Liver (tissue), 9 donors: Measurements from ENCODE around the gene CREB5. TPM values are rescaled to one million over a fixed set of nuclear protein-coding genes. Genes with fewer than 3 reads are reported as not detected.

Experiments used
- DNase-seq: peaks from one replicate; pipeline ENCODE4 v3.0.0-alpha.2; 2017; ENCODE audit warnings: low spot score
- H3K27ac ChIP-seq, 2 donors: one replicate each; pipeline ENCODE4 v1.7.0; 2013; ENCODE audit warnings: inconsistent platforms in 2 of 2, low read length in 2 of 2, control low read depth in 1 of 2, low read depth in 1 of 2, mild to moderate bottlenecking in 1 of 2
- H3K27me3 ChIP-seq, 4 donors: one replicate each; pipeline versions ENCODE4 v1.6.1 to v1.7.0; 2013; ENCODE audit warnings: low read length in 3 of 4, inconsistent platforms in 1 of 4, mild to moderate bottlenecking in 1 of 4, moderate library complexity in 1 of 4; ENCODE audit not compliant: control insufficient read depth in 4 of 4, insufficient read depth in 4 of 4
- H3K36me3 ChIP-seq, 4 donors: one replicate each; pipeline versions ENCODE4 v1.6.1 to v1.7.0; 2013; ENCODE audit warnings: low read length in 3 of 4, mild to moderate bottlenecking in 3 of 4, low read depth in 1 of 4, moderate library complexity in 1 of 4; ENCODE audit not compliant: control insufficient read depth in 4 of 4, insufficient read depth in 3 of 4
- H3K4me1 ChIP-seq, 4 donors: one replicate each; pipeline versions ENCODE4 v1.6.1 to v1.7.0; 2013; ENCODE audit warnings: low read length in 3 of 4, mild to moderate bottlenecking in 3 of 4, moderate library complexity in 1 of 4; ENCODE audit not compliant: control insufficient read depth in 4 of 4, insufficient read depth in 4 of 4
- H3K4me3 ChIP-seq, 3 donors: one replicate each; pipeline versions ENCODE4 v1.6.1 to v1.7.0; 2013; ENCODE audit warnings: low read length in 3 of 3, control low read depth in 1 of 3, low read depth in 1 of 3, mild to moderate bottlenecking in 1 of 3
- H3K9ac ChIP-seq, 2 donors: one replicate each; pipeline ENCODE4 v1.7.0; 2013; ENCODE audit warnings: low read length in 2 of 2, mild to moderate bottlenecking in 2 of 2, moderate library complexity in 2 of 2, control low read depth in 1 of 2, low read depth in 1 of 2
- H3K9me3 ChIP-seq, 4 donors: one replicate each; pipeline versions ENCODE4 v1.6.1 to v1.7.0; 2013; ENCODE audit warnings: low read length in 3 of 4; ENCODE audit not compliant: control insufficient read depth in 4 of 4
- ATF3 ChIP-seq: IDR thresholded peaks from 2 replicates; pipeline ENCODE4 v1.6.1; 2016; ENCODE audit warnings: antibody characterized with exemption
- EGR1 ChIP-seq, 2 donors: IDR thresholded peaks; 2 replicates each; pipeline ENCODE4 v1.6.1; 2016 to 2018; ENCODE audit warnings: antibody characterized with exemption in 2 of 2, low read depth in 2 of 2
- FOXA1 ChIP-seq: IDR thresholded peaks from 2 replicates; pipeline ENCODE4 v1.6.1; 2016; ENCODE audit warnings: antibody characterized with exemption
- FOXA2 ChIP-seq: IDR thresholded peaks from 2 replicates; pipeline ENCODE4 v1.6.1; 2016; ENCODE audit warnings: antibody characterized with exemption
- GABPA ChIP-seq, 2 donors: IDR thresholded peaks in 1 of 2; conservative IDR thresholded peaks in 1 of 2; 2 replicates each; pipeline ENCODE4 v1.6.1; 2016; ENCODE audit warnings: antibody characterized with exemption in 2 of 2, mild to moderate bottlenecking in 1 of 2, moderate library complexity in 1 of 2
- HNF4A ChIP-seq, 2 donors: conservative IDR thresholded peaks; 2 replicates each; pipeline ENCODE4 v1.6.1; 2016; ENCODE audit warnings: antibody characterized with exemption in 2 of 2, mild to moderate bottlenecking in 2 of 2
- HNF4G ChIP-seq: IDR thresholded peaks from 2 replicates; pipeline ENCODE4 v1.6.1; 2016; ENCODE audit warnings: antibody characterized with exemption
- JUND ChIP-seq, 2 donors: IDR thresholded peaks; 2 replicates each; pipeline ENCODE4 v1.6.1; 2016; ENCODE audit warnings: antibody characterized with exemption in 2 of 2
- MAX ChIP-seq: IDR thresholded peaks from 2 replicates; pipeline ENCODE4 v1.6.1; 2016; ENCODE audit warnings: antibody characterized with exemption
- NR2F2 ChIP-seq: IDR thresholded peaks from 2 replicates; pipeline ENCODE4 v1.6.1; 2016; ENCODE audit warnings: antibody characterized with exemption
- RAD21 ChIP-seq, 2 donors: IDR thresholded peaks; 2 replicates each; pipeline ENCODE4 v1.6.1; 2016; ENCODE audit warnings: antibody characterized with exemption in 2 of 2, mild to moderate bottlenecking in 2 of 2
- REST ChIP-seq: IDR thresholded peaks from 2 replicates; pipeline ENCODE4 v1.6.1; 2016; ENCODE audit warnings: antibody characterized with exemption, mild to moderate bottlenecking
- RXRA ChIP-seq, 2 donors: IDR thresholded peaks; 2 replicates each; pipeline ENCODE4 v1.6.1; 2017 to 2018; ENCODE audit warnings: antibody characterized with exemption in 2 of 2, mild to moderate bottlenecking in 1 of 2
- SP1 ChIP-seq: IDR thresholded peaks from 2 replicates; pipeline ENCODE4 v1.6.1; 2018; ENCODE audit warnings: antibody characterized with exemption, mild to moderate bottlenecking
- TAF1 ChIP-seq: conservative IDR thresholded peaks from 2 replicates; pipeline ENCODE4 v1.6.1; 2016; ENCODE audit warnings: antibody characterized with exemption, mild to moderate bottlenecking
- YY1 ChIP-seq: IDR thresholded peaks from 2 replicates; pipeline ENCODE4 v1.6.1; 2016; ENCODE audit warnings: antibody characterized with exemption, mild to moderate bottlenecking
- WGBS: extraction: QIAGEN DNeasy Blood & Tissue Kit; methylation state at CpG from one replicate; pipeline ENCODE4 v1.1.7; 2013; 5-methylcytosine and 5-hydroxymethylcytosine counted together
- polyA plus RNA-seq, 2 donors: library from polyadenylated mRNA; stranded (reverse) in 1 of 2; unstranded in 1 of 2; fragments of 200-250 nt in 1 of 2; fragments of >200 nt in 1 of 2; fragmentation: Nextera tagmentation in 1 of 2; extraction: Ambion mirVana in 1 of 2; gene quantifications; one replicate each; pipeline versions ENCODE4 v1.2.1 to v1.2.3, GENCODE V29; 2013 to 2015
- total RNA-seq, 2 donors: library from RNA; depleted of rRNA; stranded (reverse); fragments of >200 nt; gene quantifications; one replicate each; pipeline ENCODE4 v1.2.3, GENCODE V29; 2014
- TF ChIP-seq, protein P1 (sequence below): fragments of 150-350 bp; IDR thresholded peaks from 2 replicates; pipeline ENCODE4 v1.5.1; 2017; ENCODE audit warnings: improper control_type of control experiment, low read depth, low read length; ENCODE audit not compliant: missing input control
- TF ChIP-seq, protein P2 (sequence below): IDR thresholded peaks from 2 replicates; pipeline ENCODE4 v1.6.1; 2016; ENCODE audit warnings: antibody characterized with exemption
- donor health status: healthy.
- donor health status: healthy.
- donor health status: healthy.
- donor health status: healthy.
- donor health status: healthy.

CREB5 gene
- total and polyA plus RNA-seq, 4 donors, result 0.25 to 0.92 (median 0.67) TPM

DNA sequence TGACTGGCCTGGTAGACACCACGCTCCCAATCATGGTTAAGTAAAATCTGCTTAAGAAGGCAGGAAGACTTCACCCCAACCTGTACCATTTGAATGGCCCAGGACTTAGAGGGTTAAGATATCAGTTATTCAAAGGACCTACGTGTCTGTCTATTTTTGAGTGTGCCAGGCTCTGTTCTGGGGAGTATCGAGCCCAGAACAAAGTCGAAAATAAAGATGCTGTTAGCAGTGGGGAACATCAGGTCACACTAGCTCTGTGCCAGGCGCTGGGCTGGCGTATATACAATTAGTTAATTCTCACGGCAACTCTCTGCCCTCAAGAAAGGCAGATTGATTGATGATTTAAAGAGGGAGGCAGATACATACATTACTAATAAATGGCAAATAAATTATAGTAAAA is 40.5 kb upstream of the CREB5 start:
- 75% methylated on average over 7 of the region's 7 CpGs for WGBS
- no peak for DNase-seq
- Histone ChIP-seq H3K27me3 (peaks cover 0 to 1% (median 0%) of the 10 kb centered on the region in 4 donors), H3K27ac (no peak overlapping the region), H3K9ac (no peak overlapping the region), H3K36me3 (no peaks in the 10 kb centered on the region), H3K4me1 (no peaks in the 10 kb centered on the region), H3K9me3 (no peaks in the 10 kb centered on the region), H3K4me3 (no peak overlapping the region)
- TF ChIP-seq, protein P1, sequence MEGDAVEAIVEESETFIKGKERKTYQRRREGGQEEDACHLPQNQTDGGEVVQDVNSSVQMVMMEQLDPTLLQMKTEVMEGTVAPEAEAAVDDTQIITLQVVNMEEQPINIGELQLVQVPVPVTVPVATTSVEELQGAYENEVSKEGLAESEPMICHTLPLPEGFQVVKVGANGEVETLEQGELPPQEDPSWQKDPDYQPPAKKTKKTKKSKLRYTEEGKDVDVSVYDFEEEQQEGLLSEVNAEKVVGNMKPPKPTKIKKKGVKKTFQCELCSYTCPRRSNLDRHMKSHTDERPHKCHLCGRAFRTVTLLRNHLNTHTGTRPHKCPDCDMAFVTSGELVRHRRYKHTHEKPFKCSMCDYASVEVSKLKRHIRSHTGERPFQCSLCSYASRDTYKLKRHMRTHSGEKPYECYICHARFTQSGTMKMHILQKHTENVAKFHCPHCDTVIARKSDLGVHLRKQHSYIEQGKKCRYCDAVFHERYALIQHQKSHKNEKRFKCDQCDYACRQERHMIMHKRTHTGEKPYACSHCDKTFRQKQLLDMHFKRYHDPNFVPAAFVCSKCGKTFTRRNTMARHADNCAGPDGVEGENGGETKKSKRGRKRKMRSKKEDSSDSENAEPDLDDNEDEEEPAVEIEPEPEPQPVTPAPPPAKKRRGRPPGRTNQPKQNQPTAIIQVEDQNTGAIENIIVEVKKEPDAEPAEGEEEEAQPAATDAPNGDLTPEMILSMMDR, result no peak
- no peak for TF ChIP-seq JUND (IDR thresholded peaks at IDR 0.05)

- TF ChIP-seq FOXA1 (no peak), SP1 (no peak), TAF1 (no peak), EGR1 (IDR thresholded peaks at IDR 0.05; ENCODE audit: low read depth in 2 of 2) (no peak), YY1 (no peak), REST (no peak), HNF4G (no peak), RXRA (IDR thresholded peaks at IDR 0.05) (no peak), JUND (IDR thresholded peaks at IDR 0.05) (no peak), GABPA (IDR thresholded peaks at IDR 0.05 in 1 of 2, conservative IDR thresholded peaks at IDR 0.05 in 1 of 2) (no peak), RAD21 (IDR thresholded peaks at IDR 0.05) (no peak), MAX (no peak), NR2F2 (no peak), ATF3 (no peak), FOXA2 (no peak), HNF4A (conservative IDR thresholded peaks at IDR 0.05) (no peak)
- TF ChIP-seq, protein P1, result no peak
- TF ChIP-seq, protein P2, sequence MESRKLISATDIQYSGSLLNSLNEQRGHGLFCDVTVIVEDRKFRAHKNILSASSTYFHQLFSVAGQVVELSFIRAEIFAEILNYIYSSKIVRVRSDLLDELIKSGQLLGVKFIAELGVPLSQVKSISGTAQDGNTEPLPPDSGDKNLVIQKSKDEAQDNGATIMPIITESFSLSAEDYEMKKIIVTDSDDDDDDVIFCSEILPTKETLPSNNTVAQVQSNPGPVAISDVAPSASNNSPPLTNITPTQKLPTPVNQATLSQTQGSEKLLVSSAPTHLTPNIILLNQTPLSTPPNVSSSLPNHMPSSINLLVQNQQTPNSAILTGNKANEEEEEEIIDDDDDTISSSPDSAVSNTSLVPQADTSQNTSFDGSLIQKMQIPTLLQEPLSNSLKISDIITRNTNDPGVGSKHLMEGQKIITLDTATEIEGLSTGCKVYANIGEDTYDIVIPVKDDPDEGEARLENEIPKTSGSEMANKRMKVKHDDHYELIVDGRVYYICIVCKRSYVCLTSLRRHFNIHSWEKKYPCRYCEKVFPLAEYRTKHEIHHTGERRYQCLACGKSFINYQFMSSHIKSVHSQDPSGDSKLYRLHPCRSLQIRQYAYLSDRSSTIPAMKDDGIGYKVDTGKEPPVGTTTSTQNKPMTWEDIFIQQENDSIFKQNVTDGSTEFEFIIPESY, result no peak
- Histone ChIP-seq H3K27ac (no peak overlapping the region), H3K27me3 (no peaks in the 10 kb centered on the region), H3K9ac (no peak overlapping the region), H3K36me3 (no peaks in the 10 kb centered on the region), H3K4me1 (no peaks in the 10 kb centered on the region), H3K4me3 (no peak overlapping the region), H3K9me3 (no peaks in the 10 kb centered on the region)
- 89% methylated on average over 3 of the region's 3 CpGs for WGBS
- DNase-seq, result no peak
These were observed 38.3 kb upstream of the CREB5 start for GRCh38 chr7:28373990-28374389.
